ENCODE measurements around the gene CC2D2A.

DNA sequence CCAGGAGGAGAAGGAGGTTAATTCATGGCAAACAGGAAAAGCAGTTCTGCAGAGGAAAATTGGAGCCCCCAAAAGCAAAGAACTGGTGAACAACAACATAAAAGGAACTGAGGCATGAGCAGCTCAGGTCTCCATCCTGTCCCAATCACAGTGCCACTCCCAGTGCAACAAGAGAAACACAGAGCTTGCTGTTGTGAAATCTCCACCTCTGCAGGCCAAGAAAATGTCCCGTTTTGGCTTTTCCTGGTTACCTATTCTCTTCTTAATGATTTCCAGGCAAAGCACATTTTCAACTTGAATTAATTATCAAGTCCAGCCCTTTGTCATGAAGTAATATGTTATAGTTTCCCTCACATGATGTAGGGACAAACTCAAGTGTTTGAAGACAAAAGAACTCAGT, 41.1 kb upstream of the CC2D2A start:
- TF ChIP-seq POLR2A (IDR thresholded peaks at IDR 0.05) (no peak), POLR2AphosphoS5 (IDR thresholded peaks at IDR 0.05) (peak in 2 of 3 donors; percentile 30 to 59)
- TF ChIP-seq, protein P1, sequence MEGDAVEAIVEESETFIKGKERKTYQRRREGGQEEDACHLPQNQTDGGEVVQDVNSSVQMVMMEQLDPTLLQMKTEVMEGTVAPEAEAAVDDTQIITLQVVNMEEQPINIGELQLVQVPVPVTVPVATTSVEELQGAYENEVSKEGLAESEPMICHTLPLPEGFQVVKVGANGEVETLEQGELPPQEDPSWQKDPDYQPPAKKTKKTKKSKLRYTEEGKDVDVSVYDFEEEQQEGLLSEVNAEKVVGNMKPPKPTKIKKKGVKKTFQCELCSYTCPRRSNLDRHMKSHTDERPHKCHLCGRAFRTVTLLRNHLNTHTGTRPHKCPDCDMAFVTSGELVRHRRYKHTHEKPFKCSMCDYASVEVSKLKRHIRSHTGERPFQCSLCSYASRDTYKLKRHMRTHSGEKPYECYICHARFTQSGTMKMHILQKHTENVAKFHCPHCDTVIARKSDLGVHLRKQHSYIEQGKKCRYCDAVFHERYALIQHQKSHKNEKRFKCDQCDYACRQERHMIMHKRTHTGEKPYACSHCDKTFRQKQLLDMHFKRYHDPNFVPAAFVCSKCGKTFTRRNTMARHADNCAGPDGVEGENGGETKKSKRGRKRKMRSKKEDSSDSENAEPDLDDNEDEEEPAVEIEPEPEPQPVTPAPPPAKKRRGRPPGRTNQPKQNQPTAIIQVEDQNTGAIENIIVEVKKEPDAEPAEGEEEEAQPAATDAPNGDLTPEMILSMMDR (IDR thresholded peaks at IDR 0.05) = no peak

Measured in transverse colon (tissue), 4 donors.